ENCODE measurements around the gene BCL2L14.

The BCL2L14 gene

DNA sequence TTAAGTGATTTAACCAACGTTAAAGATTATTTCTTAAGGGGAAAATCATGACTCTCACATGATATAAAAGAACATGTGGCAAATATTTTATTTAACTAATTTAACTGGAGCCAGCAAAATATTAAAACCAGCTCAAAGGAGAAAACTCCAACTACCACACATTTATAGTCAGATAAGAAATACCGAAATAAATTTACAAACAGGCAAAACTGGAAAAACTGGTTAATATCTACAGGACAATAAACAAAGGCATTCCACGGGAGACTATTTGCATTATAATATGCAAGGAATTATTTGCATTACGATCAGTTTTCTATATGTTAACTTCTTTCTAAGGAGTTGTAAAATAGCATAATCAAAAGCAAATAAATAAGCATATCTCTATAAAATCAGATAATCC, 13.8 kb upstream of the BCL2L14 start:
- DNase-seq = no peak

DNA sequence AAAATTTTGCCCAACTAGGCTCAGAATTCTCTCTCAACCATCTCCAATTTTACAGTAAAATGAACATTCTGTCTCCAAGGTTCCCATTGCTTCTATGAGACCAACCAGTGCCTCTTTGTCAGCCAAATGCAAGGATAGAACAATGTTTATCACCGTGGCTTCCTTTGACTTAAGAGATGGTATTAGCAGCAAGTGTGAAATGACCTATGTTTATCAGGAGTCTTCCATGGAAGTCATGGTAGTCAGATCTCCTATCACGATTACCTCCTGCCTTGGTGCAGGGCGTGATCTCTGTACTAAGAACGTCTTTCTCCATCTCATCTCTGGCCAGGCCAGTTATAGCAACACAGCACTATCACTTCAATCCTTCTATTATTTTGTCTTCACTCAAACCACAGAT, 6.1 kb upstream of the BCL2L14 start:
- no peak for DNase-seq

DNA sequence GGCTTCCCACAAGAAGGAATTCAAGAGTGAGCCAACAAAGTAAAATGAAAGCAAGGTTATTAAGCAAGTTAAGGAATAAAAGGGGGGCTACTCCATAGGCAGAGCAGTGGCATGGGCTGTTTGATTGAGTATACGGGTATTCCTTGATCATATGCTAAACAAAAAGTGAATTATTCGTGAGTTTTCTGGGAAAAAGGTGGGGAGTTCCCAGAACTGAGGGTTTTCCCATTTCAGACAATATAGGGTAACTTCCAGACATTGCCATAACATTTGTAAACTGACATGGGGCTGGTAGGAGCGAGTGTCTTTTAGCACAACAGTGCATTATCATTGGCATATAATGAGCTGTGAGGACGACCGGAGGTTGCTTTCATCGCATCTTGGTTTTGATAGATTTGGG, 2.0 kb upstream of the BCL2L14 start:
- DNase-seq = no peak

DNA sequence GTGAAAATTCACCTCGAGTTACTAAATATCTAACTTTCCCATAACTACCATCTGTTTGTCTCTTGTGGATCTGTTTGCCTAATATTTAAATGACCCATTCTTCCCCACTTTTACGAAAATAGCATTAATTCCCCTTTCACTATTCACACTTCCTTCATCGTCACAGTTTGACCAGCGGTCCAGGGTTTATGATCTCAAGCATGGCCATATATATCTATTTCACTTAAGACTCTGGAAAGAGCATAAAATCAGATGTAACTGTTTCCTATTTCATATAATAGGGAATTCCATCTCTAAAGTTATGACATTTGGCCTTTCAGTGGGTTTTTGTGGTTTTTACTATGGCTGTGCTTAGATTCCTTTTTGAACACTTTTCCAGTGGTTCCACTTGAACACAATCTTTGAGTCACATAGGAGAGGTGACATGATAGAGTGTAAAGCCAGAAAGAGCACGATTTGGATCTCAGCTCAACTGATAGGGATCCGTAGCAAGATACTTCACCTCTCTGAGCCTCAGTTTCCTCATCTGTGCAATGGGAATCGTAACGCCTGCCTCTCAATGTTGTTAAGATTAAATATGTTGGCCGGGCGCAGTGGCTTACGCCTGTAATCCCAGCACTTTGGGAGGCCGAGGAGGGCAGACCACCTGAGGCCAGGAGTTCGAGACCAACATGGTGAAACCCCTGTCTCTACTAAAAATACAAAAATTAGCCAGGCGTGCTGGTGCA, 754 bp upstream of the BCL2L14 start:
- DNase-seq = no peak

DNA sequence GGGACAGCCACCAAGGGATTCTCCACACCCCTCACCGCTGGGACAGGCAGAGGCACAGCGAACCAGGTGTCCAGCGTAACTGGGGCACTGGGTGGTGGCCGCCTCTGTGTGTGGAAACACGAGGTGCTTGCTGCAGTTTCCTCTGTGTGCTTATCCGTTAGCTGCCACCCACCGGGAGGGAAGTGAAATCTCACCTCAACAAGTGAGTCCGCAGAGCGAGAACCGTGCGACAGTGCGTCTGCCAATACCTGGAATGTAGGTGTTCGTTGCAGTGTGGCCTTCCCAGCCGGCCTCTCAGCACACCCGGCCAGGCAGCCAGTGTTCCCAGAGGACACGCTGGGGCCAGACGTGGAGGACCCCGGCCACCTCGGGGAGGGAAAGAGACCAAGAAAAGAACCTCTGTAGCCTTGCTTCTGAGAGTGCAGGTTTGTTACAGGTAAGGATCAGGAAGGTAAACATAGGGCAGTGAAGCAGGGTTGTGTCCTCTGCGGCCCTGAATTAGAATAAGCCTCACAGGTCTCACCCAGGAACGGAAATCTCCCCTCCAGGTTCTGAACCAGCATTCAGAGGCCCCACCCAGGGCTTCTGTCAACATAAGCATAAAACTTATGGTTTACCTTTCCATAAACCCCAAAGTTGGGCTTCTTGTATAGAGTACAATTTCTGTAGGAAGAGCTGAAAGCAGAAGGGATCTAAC, 1.5 kb downstream of the BCL2L14 start:
- no peak for DNase-seq

DNA sequence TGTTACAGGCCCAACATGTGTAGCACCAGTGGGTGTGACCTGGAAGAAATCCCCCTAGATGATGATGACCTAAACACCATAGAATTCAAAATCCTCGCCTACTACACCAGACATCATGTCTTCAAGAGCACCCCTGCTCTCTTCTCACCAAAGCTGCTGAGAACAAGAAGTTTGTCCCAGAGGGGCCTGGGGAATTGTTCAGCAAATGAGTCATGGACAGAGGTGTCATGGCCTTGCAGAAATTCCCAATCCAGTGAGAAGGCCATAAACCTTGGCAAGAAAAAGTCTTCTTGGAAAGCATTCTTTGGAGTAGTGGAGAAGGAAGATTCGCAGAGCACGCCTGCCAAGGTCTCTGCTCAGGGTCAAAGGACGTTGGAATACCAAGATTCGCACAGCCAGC, 8.6 kb downstream of the BCL2L14 start:
- DNase-seq = no peak

DNA sequence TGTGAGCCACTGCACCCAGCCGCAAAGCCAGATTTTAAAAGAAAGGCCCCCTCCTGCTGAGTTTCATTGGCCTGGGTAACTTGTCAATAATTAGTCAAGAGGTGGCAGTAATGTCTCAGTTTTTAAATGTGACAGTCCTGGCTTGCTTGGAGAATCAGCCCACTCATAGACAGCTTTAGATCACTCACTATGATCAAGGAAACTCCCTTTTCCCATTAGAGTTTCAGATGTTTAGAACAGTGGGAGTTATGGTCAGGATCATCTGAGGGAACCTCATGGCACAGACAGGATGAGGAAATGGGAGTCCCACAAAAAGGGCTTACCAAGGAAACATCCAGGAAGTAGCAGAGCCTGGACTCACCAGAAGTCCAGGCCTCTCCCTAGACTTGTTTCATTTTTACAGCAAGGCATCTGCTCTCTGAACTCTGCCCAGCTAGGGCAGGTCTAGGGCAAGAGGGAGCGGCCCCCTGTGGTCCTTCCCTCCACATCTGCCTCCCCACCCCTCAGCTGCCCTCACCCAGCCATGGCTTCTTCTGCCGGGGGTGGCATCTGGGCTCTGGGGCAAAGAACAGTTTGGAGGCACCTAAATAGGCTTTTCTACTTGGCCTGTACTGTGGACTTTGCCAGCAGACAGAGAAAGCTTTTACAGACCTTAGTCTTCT, 11.2 kb downstream of the BCL2L14 start:
- peak in 1 of 2 experiments; percentile 24 for DNase-seq

DNA sequence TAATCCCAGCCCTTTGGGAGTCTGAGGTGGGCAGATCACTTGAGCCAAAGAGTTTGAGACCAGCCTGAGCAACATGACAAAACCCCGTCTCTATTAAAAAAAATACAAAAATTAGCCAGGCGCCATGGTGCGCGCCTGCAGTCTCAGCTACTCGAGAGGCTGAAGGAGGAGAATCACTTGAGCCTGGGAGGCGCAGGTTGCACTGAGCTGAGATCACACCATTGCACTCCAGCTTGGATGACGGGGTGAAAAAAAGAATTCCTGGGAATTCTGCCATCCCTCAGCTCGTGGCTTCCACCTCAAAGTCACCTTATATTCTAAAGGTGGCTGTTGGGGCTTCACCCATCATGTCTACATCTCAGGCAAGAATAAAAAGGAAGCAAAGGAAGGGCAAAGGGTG, 12.9 kb downstream of the BCL2L14 start:
- no peak for DNase-seq

DNA sequence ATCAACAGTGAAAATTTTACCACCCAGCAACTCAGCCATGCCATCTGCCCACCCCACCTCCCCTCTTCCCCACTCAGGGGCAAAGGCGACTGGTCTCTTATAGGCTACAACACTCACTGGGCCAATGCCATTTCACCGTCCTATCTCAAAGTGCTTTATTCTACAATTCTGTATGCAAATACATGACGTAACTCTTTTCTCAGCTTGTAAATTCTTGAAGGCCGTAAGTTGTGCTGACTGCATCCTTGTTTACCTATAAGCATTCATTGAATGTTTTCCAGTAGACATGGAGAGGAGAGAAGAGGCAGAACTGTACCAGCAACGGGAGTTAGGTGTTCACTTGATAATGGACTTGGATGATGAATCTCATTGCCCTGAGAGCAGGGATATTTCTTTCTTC, 15.6 kb downstream of the BCL2L14 start:
- DNase-seq = no peak

DNA sequence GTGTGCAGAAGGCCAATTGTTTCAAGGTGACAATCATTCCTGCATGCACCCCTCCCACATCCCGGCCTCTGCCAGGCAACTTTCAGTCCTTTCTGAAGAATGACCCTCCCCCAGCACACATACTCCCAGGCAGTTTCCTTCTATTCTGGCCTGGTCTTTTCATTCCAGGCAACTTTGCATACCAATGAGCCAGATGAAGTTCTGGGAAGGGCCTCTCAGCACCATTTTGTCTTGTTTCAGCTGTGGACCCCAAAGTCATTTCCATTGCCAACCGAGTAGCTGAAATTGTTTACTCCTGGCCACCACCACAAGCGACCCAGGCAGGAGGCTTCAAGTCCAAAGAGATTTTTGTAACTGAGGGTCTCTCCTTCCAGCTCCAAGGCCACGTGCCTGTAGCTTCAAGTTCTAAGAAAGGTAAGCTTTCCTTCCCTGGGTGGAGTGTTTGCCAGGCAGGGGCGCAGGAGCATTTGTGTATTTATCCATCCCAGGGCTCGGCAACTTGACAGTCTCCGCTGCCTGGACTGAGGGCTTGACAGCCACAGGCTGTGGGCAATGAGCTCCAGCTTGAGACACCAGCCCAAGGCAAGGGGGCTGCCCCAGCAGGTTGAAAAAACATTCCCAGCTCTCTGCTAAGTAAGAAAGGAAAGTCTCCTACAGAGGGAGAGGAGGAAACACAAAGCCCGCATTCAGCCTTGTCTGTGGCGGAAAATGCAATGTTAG, 16.4 kb downstream of the BCL2L14 start:
- DNase-seq = no peak

DNA sequence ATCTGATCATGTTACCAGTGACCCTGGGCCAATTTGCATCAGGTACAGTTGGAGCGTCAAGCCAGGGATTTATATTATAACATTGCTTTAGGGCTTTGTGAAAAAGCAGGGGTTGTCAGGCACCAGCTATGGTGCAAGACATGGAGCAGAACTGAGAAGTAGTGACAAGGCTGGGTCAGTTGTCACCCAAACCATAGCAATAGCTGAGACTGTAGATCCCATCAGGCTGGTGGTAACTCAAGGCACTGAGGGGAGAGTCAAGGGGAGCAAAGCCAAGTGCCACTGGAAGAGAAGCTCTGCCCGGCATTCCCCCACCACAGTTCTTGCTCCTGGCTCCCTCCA, 16.9 kb downstream of the BCL2L14 start:
- no peak for DNase-seq

DNA sequence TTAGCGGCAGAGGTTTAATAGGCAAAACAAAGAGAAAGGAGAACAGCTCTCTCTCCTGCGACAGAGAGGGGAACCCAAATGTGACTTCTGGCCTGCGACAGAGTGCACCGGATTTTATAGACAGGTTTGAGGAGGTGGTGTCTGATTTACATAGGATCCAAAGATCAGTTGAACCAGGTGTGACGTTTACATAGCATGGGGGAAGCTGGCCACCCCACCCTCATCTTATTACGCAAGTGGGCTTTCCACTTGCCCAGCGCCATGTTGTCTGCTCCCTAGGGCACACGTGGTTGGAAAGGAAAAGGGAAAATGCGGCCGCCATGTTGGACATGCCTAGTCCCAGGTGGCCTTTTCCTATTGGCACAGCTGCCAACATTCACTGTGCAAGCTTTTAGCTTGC, 17.4 kb downstream of the BCL2L14 start:
- DNase-seq = no peak

DNA sequence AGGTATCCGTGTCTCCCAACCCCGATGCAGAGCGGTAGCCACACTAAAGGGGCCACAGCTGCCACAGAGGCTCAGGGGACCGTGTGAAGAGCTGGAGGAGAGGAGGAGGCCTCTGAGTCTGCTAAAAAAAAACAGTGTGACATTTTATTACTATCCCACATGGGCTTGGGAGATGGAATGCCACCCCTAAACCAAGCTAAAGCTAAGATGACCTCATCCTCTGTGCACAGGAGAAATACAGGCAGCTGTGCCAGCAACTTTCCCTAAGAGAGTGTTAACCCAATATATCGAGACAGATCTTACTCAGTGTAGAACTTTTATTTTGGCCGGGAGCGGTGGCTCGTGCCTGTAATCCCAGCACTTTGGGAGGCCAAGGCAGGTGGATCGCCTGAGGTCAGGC, 18.0 kb downstream of the BCL2L14 start:
- no peak for DNase-seq

DNA sequence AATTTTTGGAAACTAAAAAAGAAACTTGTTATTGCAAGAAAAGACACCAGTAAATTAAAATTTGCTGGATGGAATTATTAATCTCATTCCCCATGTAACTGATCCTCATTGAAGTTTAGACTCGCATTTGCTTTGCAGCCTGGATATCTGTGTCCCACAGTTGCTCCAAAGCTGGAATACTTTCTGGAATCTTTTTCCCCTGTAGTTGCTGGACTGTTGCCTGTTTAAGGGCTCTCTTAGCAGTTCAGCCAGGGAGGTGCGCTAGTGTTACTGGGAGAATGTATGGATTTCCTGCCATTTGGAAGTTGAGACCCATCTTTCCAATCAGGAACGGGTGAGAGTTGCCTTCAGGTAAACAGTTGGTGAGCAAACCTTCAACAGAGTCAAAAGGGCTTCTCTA, 20.3 kb downstream of the BCL2L14 start:
- no peak for DNase-seq

DNA sequence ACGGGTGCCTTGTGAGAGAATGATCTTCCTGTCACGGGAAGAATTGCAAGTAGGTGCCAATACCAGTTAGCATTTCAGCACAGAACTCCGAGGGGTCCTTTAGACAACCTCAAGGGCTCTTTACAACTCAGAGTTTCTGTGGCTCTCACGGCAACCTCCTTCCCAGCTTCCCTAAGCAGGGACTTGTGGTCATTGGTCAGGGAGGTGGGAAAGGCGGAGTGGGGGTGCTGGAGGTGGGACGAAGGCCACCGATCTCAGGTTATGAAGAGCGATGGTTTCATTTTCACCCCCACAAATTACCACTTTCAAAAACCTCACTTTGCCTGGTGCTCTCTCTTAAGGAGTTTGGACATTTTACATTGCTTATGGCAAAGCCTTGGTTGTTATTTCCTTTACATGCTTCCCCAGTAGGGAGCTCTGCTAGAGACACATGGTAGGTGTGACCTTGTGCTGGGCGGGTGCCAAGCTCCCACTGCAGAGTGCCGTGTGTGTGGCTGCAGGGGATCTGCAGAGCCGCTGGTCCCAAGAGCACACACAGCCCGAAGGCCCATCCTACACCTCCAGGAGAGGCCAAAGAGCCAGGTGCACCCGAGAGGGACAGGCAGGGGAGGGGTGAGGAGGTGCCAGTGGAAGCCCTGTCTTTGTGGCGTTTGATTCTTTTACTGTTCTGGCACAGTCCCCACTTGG, 21.4 kb downstream of the BCL2L14 start:
- DNase-seq = no peak

DNA sequence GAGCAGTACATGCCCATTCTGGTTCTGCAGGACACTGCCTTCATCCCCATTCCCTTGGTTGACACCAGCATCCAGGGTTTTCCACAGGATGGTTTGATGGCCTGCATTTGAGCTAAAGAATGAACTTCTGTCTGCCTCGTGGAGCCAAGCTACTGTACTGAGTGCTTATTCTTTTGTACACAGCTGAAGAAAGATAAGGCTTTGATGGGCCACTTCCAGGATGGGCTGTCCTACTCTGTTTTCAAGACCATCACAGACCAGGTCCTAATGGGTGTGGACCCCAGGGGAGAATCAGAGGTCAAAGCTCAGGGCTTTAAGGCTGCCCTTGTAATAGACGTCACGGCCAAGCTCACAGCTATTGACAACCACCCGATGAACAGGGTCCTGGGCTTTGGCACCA, 23.7 kb downstream of the BCL2L14 start:
- DNase-seq = no peak

DNA sequence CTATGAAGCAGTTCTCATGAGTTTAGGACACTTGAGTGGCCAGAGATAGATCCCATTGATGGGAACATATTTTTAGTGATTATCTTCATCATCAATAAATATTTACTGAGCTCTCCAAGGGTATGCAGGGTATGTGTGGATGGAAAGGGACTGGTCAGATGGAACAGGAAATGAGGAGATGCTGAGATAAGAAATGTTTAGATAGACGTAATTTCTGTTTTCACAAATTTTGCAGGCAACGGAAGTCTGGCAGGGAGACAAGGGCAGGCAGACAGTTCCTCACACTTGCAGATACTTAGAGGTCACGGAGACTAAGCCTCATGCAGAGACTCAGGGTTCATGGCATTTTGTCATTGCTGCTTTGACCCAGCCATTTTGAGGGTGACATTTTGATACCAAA, 24.3 kb downstream of the BCL2L14 start:
- no peak for DNase-seq

DNA sequence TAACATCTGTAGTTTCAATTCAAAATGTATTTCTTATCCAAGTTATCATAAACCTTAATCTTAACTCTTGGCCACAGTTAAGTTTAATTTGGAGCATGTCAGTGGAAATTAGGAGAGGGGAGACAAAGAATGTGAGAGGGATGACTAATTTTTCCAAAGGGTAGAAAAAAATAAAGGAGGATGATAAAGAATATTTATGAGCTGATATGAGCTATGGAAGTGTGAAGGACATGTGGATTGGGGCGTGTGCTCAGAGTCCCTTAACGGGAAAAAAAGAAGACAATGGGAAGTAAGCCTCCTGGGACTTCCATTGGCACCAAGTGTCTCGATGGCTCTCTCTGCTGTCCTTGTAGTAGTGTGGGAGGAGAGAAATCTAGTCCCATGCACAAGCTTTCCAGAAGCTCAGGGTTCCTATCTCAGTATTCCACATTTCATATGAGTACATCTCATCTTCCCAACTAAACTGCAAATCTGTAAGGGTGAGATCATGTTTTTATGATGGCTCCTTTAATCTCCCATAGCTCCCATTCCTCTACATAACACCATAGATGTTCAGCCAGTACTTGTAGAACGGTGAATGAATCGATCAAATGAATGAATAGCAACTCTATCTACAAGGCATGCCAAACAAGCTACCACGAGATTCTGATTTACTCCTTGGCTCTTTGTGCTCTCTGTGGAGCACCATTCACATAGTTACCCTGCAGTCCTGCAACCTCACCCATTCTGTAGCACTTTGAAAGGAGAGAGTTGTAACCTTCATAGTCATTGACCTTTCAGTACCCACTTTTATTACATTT, 27.4 kb downstream of the BCL2L14 start:
- DNase-seq = no peak

DNA sequence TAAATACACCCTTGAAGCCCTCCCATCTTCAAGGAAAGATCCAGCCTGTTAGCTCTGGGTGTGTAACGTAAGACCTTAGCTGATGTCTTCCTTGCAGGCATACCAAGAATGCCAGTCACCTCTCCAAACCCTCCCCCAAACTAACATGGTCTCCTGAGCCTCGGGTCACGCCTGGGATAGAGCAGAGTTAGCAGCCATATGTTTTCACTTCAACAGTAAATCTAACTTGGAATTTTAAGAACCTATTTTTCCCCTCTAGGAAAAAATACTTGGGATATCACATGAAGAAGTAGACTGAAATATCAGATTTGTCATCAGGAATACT, 27.9 kb downstream of the BCL2L14 start:
- no peak for DNase-seq

DNA sequence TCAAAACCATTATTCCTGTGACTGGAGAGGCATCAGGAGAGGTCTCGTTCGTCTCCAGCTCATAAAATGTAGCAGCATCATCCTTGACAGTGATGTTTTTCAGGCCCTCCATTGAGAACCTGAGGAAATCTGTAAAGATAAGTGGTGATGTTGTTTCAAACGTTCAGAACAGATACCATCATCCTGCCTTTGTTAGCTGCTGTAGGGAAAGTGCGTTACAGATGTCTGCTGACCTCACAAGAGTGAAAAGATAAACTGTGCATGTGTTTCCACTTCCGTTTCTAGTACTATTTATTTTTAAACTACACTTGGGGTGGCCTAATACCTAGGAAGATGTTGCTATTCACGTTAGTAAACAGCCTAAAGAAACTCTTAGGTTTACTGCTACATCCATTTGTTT, 28.4 kb downstream of the BCL2L14 start:
- DNase-seq = no peak

DNA sequence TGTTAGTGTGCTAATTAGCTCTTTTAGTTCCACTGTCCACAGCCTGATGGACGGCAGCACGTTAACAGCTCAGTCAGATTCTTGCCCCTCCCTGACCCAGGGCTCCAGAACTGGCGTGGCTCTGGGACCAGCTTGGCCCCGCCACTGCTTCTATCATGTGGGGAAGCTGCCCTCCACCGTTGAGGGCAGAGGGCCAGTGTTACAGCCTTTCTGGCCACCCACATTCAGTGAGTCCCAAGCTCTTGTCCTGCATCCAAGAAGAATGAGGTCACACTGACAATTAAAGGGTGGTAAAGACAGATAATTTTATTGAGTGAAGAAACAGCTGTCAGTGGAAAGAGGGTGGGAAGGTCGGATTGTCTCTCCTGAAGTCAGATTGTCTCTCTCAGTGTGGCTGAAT, 36.9 kb downstream of the BCL2L14 start:
- DNase-seq = no peak

DNA sequence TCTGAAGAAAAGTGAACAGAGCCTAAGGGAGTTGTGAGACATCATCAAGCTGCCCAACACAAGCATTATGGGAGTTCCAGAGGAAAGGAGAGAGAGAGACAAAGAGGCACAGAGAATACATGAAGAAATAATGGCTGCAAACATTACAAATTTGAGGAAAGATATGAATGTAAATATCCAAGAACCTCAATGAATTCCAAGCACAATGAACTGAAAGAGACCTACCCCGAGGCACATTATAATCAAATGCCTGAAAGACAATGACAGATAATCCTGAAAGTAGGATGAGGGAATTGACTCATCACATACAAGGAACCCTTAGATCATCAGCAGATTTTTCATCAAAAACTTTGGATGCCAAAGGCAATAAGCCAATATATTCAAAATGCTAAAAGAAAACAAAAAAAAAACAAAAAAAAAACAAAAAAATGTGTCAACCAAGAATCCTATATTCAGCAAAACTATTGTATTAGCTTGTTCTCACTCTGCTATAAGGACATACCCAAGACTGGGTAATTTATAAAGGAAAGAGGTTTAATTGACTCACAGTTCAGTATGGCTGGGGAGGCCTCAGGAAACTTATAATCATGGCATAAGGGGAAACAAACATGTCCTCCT, 37.8 kb downstream of the BCL2L14 start:
- DNase-seq = no peak
